Raji (cell line): ENCODE measurements around the gene NXPH4.

ENCODE experiments used
- POLR2A ChIP-seq: IDR thresholded peaks from 2 replicates; pipeline ENCODE4 v1.6.1; 2011; ENCODE audit warnings: low read depth, low read length, control low read depth; ENCODE audit not compliant: insufficient read depth

NXPH4 gene

GRCh38 chr12:57179331-57180086 lies 37.1 kb upstream of the NXPH4 start:
- no peak for TF ChIP-seq POLR2A

DNA sequence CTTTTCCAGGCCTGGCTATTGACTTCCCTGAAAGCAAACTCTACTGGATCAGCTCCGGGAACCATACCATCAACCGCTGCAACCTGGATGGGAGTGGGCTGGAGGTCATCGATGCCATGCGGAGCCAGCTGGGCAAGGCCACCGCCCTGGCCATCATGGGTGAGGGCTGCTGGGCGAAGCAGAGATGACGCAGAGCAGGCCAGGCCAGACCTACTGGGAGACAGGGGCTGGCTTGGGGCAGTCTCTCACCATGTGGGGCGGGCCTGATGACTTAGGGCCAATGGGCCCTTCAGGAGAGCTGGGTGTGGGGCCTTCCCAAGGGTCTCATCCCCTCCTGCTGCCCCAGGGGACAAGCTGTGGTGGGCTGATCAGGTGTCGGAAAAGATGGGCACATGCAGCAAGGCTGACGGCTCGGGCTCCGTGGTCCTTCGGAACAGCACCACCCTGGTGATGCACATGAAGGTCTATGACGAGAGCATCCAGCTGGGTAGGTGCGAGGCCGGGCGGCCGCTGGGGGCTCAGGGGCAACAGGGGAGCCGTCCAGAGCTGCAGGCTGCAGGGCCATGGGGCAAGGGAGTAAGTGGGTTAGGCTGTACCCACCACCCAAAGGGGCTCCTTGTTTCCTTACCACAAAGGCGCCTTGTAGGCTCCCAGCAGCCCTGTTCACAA lies 36.1 kb upstream of the NXPH4 start:
- TF ChIP-seq POLR2A, result no peak

- no peak for TF ChIP-seq POLR2A
Observed at GRCh38 chr12:57181072-57181471, 35.5 kb upstream of the NXPH4 start.

DNA sequence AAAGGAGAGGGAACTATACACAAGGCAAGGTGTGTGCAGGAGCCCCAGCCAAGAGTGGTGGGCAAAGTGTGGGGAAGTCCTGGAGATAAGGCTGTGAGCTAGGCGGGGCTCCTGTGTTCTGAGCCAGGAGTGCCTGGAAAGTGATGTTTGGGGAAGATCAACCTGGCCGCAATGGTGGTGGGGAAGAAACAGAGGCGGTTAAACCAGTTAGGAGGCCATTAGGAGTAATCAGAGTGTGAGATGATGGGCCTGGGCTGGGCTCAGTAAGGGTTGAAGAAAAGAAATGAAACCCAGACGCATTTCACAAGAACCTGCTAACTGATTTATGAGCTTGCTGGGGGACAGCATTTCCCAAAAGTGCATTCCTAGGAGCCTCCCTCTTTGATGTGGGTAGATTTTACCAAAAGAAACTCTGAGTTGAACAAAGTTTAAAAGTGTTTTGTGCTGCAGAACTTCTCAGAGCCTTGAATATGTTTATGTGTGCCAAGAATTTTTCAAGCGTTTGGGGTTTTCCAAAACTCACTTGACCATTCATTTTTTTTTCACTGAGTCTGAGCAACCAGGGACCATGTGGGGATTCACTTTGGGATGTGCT lies 34.9 kb upstream of the NXPH4 start:
- TF ChIP-seq POLR2A, result no peak

- TF ChIP-seq POLR2A, result no peak
Observed at GRCh38 chr12:57182918-57183575, 33.5 kb upstream of the NXPH4 start.

DNA sequence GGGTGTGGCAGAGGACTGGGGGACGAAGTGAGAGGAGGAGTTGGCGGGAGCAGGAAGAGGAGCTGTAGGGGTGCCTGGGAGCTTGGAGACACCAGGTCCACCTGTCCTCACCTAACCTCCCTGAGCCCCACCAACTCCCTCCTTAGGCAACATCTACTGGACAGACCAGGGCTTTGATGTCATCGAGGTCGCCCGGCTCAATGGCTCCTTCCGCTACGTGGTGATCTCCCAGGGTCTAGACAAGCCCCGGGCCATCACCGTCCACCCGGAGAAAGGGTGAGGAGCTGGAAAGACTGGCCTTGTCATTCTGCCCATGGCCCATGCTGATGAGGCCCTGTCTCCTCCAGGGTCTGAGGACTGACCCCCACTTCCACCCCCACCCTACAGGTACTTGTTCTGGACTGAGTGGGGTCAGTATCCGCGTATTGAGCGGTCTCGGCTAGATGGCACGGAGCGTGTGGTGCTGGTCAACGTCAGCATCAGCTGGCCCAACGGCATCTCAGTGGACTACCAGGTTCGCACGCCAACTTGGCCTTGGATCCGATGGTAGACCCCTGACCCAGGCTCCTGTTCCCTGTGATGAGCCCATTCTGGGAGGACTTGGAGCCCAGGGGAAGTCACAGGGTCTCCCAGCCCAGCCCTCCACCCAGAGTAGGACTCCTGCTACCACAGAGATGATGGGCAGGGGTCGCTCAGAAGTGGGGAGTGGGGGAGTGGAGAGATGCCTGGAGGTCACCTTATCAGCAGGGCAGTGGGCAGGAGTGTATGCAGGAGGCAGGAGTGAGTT lies 32.5 kb upstream of the NXPH4 start:
- no peak for TF ChIP-seq POLR2A

DNA sequence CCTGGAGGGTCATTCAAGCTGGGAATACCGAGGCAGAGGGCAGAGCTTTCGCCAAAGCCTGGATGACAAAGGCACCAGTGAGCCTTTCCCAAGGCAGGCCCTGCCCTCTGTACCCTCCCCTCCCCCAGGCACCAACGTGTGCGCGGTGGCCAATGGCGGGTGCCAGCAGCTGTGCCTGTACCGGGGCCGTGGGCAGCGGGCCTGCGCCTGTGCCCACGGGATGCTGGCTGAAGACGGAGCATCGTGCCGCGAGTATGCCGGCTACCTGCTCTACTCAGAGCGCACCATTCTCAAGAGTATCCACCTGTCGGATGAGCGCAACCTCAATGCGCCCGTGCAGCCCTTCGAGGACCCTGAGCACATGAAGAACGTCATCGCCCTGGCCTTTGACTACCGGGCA lies 31.2 kb upstream of the NXPH4 start:
- no peak for TF ChIP-seq POLR2A

DNA sequence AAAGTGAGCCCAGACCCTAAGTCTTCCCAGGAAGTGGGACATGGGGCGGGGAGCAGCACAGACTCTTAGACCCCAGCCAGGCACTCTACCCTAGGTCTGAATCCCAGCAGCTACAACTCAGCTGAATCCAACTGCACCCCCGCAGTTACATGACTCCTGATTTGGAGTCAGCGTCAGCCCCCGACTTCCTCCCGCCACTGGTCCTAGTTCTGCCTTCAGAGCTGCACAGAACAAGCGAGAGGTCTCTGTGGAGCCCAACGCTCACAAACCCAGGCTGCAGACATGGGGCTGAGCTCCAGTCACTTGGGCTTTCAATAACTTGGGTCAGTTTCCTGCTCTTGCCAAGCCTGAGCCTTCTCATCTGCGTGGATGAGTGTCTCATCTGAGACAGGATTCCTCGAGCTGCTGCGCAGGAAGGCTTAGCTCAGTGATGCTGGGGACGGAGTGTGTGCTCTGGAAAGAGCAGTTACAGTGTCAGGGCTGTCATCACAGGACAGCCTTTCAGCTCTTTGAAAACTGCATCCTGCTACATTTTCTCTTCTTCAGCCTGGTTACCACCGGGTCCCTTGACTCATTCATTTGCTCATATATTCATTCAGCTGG lies 30.6 kb upstream of the NXPH4 start:
- TF ChIP-seq POLR2A, result no peak

DNA sequence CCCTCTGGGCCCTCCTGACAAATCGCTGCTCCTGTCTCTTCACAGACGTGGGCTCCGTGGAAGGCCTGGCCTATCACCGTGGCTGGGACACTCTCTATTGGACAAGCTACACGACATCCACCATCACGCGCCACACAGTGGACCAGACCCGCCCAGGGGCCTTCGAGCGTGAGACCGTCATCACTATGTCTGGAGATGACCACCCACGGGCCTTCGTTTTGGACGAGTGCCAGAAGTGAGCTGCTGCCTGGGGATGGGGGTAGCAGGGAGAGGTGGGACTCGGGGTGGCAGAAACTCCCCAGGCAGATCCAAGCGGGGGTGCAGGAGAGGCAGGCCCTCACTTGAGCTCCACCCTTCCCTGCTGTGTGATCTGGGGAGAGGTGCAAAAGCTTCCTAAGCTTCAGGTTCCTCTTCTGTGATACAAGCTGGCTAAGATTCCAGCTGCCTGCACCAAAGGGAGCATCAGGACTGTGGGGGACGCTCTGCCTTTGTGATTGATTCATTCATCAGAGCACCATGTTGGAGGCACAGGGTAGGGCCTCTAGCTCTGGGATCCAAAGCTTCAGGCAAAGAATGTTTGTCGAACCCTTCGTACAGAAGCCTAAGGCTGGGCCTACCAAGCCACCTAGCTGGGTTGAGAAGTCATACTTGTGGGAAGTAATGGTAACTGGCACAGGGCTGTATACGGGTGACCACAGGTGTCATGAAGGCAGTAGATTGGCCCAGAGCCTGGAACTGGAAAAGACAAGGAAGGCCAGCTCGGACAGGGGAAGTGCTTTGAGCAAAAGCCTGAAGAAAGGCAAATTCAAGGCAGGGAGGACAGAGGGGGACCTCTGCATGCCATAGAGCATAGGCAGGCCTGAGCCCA lies 29.1 kb upstream of the NXPH4 start:
- TF ChIP-seq POLR2A, result no peak

GRCh38 chr12:57188090-57188425 lies 28.5 kb upstream of the NXPH4 start:
- TF ChIP-seq POLR2A, result no peak

DNA sequence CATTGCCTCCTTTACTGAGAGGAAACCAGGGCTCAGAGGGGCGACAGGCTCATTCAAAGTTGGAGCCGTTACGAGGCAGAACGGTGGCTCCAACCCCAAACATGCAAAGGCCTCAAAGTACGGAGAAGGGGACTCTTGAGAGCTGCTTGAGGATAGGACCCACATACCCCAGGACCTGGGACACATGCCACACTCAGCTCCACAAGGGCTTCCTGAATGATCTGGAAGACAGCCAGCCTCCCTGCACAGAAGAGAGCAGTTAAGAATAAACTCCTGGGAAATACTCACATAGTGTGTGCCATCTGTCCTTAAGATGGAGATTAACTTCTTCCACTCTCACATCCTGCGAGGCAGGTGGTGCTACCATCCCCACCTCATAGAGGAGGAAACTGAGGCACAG lies 26.6 kb upstream of the NXPH4 start:
- no peak for TF ChIP-seq POLR2A

- TF ChIP-seq POLR2A, result no peak
Observed at GRCh38 chr12:57190821-57191220, 25.8 kb upstream of the NXPH4 start.

DNA sequence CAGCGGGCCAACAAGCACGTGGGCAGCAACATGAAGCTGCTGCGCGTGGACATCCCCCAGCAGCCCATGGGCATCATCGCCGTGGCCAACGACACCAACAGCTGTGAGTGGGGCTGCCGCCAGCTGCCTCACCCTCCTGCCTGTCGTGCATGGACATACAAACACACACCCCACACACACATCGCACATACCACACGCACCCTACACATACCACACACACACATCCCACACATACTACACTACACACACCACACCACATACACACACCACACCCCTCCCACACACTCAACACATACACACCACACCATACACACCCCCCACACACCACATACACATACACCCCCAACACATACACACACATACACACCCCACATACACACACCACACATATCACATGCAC lies 25.2 kb upstream of the NXPH4 start:
- TF ChIP-seq POLR2A, result no peak

- no peak for TF ChIP-seq POLR2A
Observed at GRCh38 chr12:57192920-57193319, 23.7 kb upstream of the NXPH4 start.
